ENCODE results near the gene CCNH.

- TF ChIP-seq CTCF (IDR thresholded peaks at IDR 0.05), result no peak
- TF ChIP-seq POLR2A (IDR thresholded peaks at IDR 0.05), result no peak
Observed at GRCh38 chr5:87369431-87369830, 43.3 kb downstream of the CCNH start.

Data from testis (tissue), 2 donors.